ENCODE measurements around the gene F11R. TPM values are rescaled to one million over a fixed set of nuclear protein-coding genes. Genes with fewer than 3 reads are reported as not detected.
"Not testable (repeated sequence)": the region's sequence is repeated elsewhere in the genome, so short reads cannot be mapped to it uniquely, and the experiment has no call there.

The F11R gene
- total RNA-seq, 2 donors from 2014 or later: 145 to 202 TPM

DNA sequence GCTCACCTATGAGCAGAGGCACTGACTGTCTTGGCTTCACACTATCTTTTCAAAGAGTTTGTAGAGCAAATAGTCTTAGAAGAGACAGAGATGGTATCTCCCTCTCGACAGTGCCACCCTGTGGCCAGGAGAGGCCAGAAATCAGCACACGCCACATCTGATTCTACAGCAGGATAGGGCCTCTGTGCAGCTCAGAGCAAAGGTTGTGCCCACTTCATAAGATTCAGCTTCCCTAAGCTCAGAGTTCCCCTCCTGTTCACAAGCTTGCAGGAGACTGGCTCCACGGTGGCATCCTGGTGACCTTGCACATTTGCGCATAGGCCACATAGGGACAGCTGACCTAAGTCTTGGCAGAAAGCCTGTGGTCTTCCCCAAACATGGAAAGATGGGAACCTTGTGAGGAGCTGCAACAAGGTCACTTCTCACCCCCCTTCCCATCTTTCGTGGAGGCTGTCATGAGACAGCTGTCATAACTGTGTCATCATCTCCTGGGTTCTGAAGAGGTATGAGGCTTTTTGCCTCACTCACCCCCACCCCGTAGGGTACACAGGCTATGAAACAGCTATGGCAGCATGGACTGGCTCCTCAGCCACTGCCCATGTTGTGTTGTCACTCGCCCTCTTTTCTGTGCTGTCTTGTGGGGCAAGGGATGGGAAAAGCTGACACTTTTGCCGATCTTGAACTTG, 69.4 kb downstream of the F11R start:
- intact Hi-C loops (cut with DNase I, micrococcal nuclease): loop anchor here in 1 of 2 donors (5.0 to 10.0 kb wide), 2 partner anchors 119 to 227 kb away; no protein-coding TSS in a partner anchor
- peak; percentile 85 for ATAC-seq
- DNase-seq: peak; percentile 39 to 87

DNA sequence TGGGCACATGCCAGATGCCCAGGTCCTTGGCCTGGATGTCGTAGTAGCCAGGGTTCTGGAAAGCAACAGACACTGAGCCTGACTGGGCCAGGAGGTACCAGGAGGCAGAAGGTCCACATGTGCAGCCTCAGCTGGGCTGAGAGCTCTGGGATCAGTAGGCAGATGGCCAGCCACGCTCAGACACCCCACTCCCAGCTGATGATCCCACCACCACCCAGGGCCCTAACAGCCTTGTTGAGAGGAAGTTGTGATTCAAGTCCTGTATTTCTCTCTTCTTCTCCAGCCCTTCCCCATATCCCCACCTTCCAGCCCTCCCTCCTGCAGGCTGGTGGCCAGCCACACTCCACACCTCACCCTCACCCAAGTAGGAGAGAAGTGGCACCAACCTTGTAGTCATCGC, 70.3 kb downstream of the F11R start:
- DNase-seq: no peak
- ATAC-seq: no peak

DNA sequence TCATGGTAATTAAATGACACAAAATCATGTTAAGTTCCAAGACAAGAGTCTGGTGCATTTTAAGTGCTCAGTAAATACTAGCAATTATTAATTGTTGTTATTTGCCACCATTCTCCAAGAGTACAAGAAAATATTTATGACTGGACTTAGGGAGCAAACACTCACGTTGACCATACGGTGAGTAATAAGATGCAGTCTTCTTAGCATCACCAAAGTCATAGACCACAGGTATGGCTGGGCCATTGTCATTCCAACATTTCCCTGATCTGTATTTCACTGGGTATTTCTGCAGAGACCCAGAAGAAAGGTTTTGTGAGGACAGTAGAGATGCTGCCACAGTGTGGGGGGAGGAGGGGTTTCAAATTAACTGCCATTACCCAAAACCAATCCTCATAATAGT, 71.1 kb downstream of the F11R start:
- intact Hi-C loops (cut with DNase I, micrococcal nuclease): loop anchor here in 1 of 2 donors (5.0 to 10.0 kb wide), 2 partner anchors 118 to 225 kb away; no protein-coding TSS in a partner anchor
- DNase-seq: no peak
- ATAC-seq: no peak

More for the DNA sequence above, 70.3 kb downstream of the F11R start:
- intact Hi-C loops (cut with DNase I, micrococcal nuclease): loop anchor here in 1 of 2 donors (5.0 to 10.0 kb wide), 2 partner anchors 118 to 226 kb away; no protein-coding TSS in a partner anchor

DNA sequence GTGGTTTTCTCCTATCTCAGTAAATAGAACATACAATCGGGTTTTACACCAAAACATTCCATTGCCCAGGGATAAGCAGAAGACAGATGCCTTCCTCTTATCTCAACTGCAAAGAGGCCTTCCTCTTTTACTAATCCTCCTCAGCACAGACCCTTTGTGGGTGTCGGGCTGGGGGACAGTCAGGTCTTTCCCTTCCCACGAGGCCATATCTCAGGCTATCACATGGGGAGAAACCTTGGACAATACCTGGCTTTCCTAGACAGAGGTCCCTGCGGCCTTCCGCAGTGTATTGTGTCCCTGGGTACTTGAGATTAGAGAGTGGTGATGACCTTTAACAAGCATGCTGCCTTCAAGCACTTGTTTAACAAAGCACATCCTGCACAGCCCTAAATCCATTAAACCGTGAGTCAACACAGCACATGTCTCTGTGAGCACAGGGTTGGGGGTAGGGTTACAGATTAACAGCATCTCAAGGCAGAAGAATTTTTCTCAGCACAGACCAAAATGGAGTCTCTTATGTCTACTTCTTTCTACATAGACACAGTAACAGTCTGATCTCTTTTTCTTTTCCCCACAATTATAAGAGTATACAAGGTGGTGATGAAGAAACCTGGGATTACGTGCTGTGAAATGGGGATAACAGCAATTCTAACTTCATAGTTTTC, 71.6 kb downstream of the F11R start:
- ATAC-seq; DNase-seq; intact Hi-C loops (cut with DNase I, micrococcal nuclease): not testable (repeated sequence)

DNA sequence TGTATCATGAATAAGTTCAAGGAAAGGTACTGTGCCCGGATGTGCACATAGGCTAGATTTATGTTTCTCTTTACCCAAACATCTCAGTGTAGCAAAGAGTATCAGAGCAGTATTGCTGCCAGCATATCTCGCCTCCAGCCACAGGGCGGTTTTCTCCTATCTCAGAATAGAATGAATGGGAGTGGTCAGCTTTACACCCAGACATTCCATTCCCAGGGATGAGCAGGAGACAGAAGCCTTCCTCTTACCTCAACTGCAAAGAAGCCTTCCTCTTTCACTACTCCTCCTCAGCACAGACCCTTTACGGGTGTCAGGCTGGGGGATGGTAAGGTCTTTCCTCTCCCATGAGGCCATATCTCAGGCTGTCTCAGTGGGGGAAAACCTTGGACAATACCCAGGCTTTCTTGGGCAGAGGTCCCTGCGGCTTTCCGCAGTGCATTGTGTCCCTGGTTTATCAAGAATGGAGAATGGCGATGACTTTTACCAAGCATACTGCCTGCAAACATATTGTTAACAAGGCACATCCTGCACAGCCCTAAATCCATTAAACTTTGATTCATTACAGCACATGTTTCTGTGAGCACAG, 73.7 kb downstream of the F11R start:
- DNase-seq; intact Hi-C loops (cut with DNase I, micrococcal nuclease); ATAC-seq: not testable (repeated sequence)

DNA sequence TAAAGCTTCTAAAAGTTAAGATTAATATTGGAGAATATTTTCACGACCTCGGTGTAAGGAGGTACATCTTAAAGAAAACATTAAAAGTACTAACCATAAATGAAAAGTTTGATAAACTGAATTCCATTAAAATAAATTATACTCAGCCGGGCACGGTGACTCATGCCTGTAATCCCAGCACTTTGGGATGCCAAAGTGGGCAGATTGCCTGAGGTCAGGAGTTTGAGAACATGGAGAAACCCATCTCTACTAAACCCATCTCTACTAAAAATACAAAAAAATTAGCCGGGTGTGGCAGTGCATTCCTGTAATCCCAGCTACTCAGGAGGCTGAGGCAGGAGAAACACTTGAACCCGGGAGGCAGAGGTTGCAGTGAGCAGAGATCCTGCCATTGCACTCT, 75.1 kb downstream of the F11R start:
- intact Hi-C loops (cut with DNase I, micrococcal nuclease); DNase-seq; ATAC-seq: not testable (repeated sequence)

Other genes starting within 250 kb of the F11R start
- 1 to 10 TPM in 1 of 2 donors, under 1 TPM in 1; 0.67 to 2.6 TPM for gene LY9, start 225.0 kb downstream of the F11R start, total RNA-seq
- gene CD244, start 158.3 kb downstream of the F11R start, total RNA-seq: under 1 TPM; 0.37 to 0.87 TPM
- 100 to 1,000 TPM; 268 to 512 TPM for gene ITLN1, start 136.0 kb downstream of the F11R start, total RNA-seq
- gene ITLN2, start 66.3 kb downstream of the F11R start, total RNA-seq: not detected
- gene TSTD1, start 17.8 kb upstream of the F11R start, total RNA-seq: 100 to 1,000 TPM in 1 of 2 donors, 10 to 100 TPM in 1; 92.1 to 120 TPM
- 10 to 100 TPM; 67.4 to 72.4 TPM for gene USF1, start 24.8 kb upstream of the F11R start, total RNA-seq
- 1 to 10 TPM; 2.7 to 8.7 TPM for gene ARHGAP30, start 48.7 kb upstream of the F11R start, total RNA-seq
- 1 to 10 TPM; 3.0 to 6.1 TPM for gene NECTIN4, start 68.4 kb upstream of the F11R start, total RNA-seq
- 10 to 100 TPM; 10.1 to 11.1 TPM for gene KLHDC9, start 77.2 kb upstream of the F11R start, total RNA-seq
- gene PFDN2, start 96.9 kb upstream of the F11R start, total RNA-seq: 10 to 100 TPM; 30.3 to 38.2 TPM
- 10 to 100 TPM; 74.4 to 76.6 TPM for gene NIT1, start 97.0 kb upstream of the F11R start, total RNA-seq
- 10 to 100 TPM; 34.2 to 41.5 TPM for gene DEDD, start 111.5 kb upstream of the F11R start, total RNA-seq
- gene UFC1, start 132.8 kb upstream of the F11R start, total RNA-seq: 100 to 1,000 TPM; 106 to 107 TPM
- 10 to 100 TPM; 19.7 to 24.0 TPM for gene USP21, start 138.3 kb upstream of the F11R start, total RNA-seq
- 10 to 100 TPM; 11.7 to 12.4 TPM for gene PPOX, start 145.3 kb upstream of the F11R start, total RNA-seq
- gene B4GALT3, start 156.4 kb upstream of the F11R start, total RNA-seq: 10 to 100 TPM; 29.7 TPM
- 1 to 10 TPM; 1.0 to 3.3 TPM for gene ADAMTS4, start 177.9 kb upstream of the F11R start, total RNA-seq
- gene NDUFS2, start 181.2 kb upstream of the F11R start, total RNA-seq: 100 to 1,000 TPM; 154 to 188 TPM
- gene FCER1G, start 194.1 kb upstream of the F11R start, total RNA-seq: 10 to 100 TPM in 1 of 2 donors, 1 to 10 TPM in 1; 5.6 to 23.3 TPM
- gene APOA2, start 202.5 kb upstream of the F11R start, total RNA-seq: not detected
- gene TOMM40L, start 204.9 kb upstream of the F11R start, total RNA-seq: 10 to 100 TPM; 19.6 to 24.6 TPM
- gene NR1I3, start 217.1 kb upstream of the F11R start, total RNA-seq: under 1 TPM in 1 of 2 donors, not detected in 1; 0.53 TPM
- 1 to 10 TPM in 1 of 2 donors, not detected in 1; 2.6 TPM for gene PCP4L1, start 237.6 kb upstream of the F11R start, total RNA-seq